Uterus (tissue), 2 donors: ENCODE measurements around the gene TSEN54.

Experiments
- CTCF ChIP-seq, 4 experiments: fragments of 200-600 bp in 2 of 4; fragments of 450-650 bp in 2 of 4; sonication (generic) in 2 of 4; IDR thresholded peaks; one replicate each; pipeline ENCODE4 v1.5.1; 2016 to 2019; ENCODE audit warnings: antibody characterized with exemption in 4 of 4, mild to moderate bottlenecking in 2 of 4, moderate library complexity in 1 of 4
- POLR2A ChIP-seq, 2 donors: fragments of 450-650 bp; IDR thresholded peaks; one replicate each; pipeline ENCODE4 v1.6.1; 2016; ENCODE audit warnings: antibody characterized with exemption in 2 of 2, mild to moderate bottlenecking in 1 of 2, moderate library complexity in 1 of 2

DNA sequence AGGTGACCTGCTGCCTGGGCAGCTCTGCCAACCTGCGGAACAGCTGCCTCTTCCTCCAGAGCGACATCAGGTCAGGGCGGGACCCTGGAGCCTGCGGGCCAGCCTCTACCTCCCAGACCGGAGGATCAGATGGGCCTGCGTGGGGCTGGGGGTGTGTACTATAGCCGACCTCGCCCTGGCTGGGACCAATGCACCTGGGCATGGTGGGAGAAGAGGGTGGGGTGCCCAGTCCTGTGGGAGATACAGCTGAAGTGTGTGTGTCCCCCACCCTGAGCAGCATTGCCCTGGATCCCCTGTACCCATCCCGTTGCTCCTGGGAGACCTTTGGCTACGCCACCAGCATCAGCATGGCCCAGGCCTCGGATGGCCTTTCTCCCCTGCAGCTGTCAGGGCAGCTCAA lies 20.3 kb upstream of the TSEN54 start:
- TF ChIP-seq CTCF (IDR thresholded peaks at IDR 0.05) (no peak), POLR2A (IDR thresholded peaks at IDR 0.05) (no peak)
